ENCODE results near the gene CST11.

CST11 gene

GRCh38 chr20:23410916-23411695 lies 41.6 kb downstream of the CST11 start:
- Histone ChIP-seq H3K36me3 (ENCODE audit: control insufficient read depth, insufficient read depth, low read length) (no peaks in the 10 kb centered on the region), H3K4me3 (replicated peaks; ENCODE audit: low read depth, low read length) (no peak overlapping the region), H3K27me3 (replicated peaks; ENCODE audit: control insufficient read depth, insufficient read depth, low read length) (no peaks in the 10 kb centered on the region)
- DNase-seq (ENCODE audit: extremely low read depth, insufficient read length): no peak
- TF ChIP-seq, protein P1, sequence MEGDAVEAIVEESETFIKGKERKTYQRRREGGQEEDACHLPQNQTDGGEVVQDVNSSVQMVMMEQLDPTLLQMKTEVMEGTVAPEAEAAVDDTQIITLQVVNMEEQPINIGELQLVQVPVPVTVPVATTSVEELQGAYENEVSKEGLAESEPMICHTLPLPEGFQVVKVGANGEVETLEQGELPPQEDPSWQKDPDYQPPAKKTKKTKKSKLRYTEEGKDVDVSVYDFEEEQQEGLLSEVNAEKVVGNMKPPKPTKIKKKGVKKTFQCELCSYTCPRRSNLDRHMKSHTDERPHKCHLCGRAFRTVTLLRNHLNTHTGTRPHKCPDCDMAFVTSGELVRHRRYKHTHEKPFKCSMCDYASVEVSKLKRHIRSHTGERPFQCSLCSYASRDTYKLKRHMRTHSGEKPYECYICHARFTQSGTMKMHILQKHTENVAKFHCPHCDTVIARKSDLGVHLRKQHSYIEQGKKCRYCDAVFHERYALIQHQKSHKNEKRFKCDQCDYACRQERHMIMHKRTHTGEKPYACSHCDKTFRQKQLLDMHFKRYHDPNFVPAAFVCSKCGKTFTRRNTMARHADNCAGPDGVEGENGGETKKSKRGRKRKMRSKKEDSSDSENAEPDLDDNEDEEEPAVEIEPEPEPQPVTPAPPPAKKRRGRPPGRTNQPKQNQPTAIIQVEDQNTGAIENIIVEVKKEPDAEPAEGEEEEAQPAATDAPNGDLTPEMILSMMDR (IDR thresholded peaks at IDR 0.05; ENCODE audit: insufficient read depth, low read length, poor library complexity, severe bottlenecking): no peak

DNA sequence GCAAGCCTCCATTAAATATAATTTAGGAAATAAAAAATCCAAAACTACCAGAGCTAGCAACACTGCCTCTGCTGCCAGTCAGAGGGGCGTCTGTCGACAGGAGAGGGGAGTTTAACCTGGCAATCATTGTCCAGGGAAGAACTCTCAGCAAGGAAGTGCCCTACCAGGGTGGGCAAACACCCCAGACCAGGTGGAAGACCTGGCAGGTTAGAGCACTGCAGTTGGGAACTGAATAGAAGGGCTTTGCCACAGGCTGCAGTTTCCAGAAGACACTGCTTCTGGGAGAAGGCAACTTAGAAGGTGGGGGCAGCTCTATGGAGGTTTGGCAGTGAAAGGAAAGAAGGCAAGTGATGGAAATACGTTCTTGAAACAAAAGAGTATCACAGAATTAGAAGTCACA lies 42.9 kb downstream of the CST11 start:
- Histone ChIP-seq H3K4me3 (replicated peaks; ENCODE audit: low read depth, low read length) (no peak overlapping the region), H3K27me3 (replicated peaks; ENCODE audit: control insufficient read depth, insufficient read depth, low read length) (no peaks in the 10 kb centered on the region), H3K36me3 (ENCODE audit: control insufficient read depth, insufficient read depth, low read length) (no peaks in the 10 kb centered on the region; the same call in 1 of the 2 replicates)
- TF ChIP-seq, protein P1 (IDR thresholded peaks at IDR 0.05; ENCODE audit: insufficient read depth, low read length, poor library complexity, severe bottlenecking): no peak
- DNase-seq (ENCODE audit: extremely low read depth, insufficient read length): no peak

DNA sequence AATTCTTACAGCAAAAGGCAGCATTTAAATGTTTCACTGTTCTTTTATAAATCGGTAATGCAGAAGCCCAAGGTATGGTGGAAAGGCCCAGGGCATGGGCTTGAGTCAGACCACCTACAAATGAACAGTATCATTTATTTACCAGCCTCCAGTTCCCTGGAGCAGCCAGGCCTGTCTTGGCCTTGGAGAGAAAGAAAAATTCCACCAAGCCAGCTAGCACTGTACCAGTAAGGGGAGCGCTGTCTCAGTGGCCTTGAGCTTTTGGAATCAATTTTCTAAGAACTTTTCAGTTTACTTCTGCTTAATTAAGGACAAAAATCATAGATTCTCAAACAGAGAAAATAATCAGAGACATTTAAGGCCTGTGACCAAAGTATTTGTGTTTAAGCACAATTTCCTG lies 43.7 kb downstream of the CST11 start:
- no peak for DNase-seq (ENCODE audit: extremely low read depth, insufficient read length)
- H3K36me3 ChIP-seq (ENCODE audit: control insufficient read depth, insufficient read depth, low read length): no peaks in the 10 kb centered on the region; the same call in 1 of the 2 replicates
- no peaks in the 10 kb centered on the region for H3K27me3 ChIP-seq (replicated peaks; ENCODE audit: control insufficient read depth, insufficient read depth, low read length)
- TF ChIP-seq, protein P1 (IDR thresholded peaks at IDR 0.05; ENCODE audit: insufficient read depth, low read length, poor library complexity, severe bottlenecking): no peak
- H3K4me3 ChIP-seq (replicated peaks; ENCODE audit: low read depth, low read length): no peak overlapping the region

DNA sequence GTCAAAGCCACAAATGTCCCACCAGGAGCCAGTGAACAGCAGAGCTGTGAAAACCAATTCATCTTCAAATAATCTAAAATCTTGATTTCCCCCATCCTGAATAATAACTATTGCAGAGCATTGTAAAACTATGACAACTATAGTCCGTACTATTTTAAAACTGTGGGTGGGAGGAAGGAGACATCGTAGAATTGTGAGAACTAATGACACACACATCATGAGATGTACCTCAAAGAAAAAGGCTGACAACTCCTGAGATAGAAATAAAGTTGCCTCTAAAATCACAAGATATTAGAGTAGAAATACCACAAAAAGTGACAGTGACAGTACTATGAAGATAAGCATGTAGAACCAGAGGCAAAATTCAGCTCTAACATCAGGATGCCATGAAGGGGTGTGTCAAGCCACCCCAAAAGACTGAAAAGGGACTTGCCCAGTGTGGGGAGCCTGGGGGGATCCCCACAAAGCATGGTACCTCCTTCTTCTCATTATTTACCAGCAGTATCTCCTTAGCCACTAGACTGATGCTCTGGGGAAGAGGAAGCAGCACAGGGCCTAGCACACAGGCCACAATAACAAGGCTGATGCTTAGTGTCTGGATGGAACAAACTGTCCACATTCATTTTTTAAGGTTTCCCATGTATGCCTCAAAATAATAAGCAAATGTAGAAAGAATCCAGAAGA lies 44.8 kb downstream of the CST11 start:
- Histone ChIP-seq H3K27me3 (replicated peaks; ENCODE audit: control insufficient read depth, insufficient read depth, low read length) (no peaks in the 10 kb centered on the region), H3K4me3 (replicated peaks; ENCODE audit: low read depth, low read length) (no peak overlapping the region), H3K36me3 (ENCODE audit: control insufficient read depth, insufficient read depth, low read length) (no peaks in the 10 kb centered on the region; the same call in 1 of the 2 replicates)
- TF ChIP-seq, protein P1 (IDR thresholded peaks at IDR 0.05; ENCODE audit: insufficient read depth, low read length, poor library complexity, severe bottlenecking): no peak
- DNase-seq (ENCODE audit: extremely low read depth, insufficient read length): peak; percentile 28

DNA sequence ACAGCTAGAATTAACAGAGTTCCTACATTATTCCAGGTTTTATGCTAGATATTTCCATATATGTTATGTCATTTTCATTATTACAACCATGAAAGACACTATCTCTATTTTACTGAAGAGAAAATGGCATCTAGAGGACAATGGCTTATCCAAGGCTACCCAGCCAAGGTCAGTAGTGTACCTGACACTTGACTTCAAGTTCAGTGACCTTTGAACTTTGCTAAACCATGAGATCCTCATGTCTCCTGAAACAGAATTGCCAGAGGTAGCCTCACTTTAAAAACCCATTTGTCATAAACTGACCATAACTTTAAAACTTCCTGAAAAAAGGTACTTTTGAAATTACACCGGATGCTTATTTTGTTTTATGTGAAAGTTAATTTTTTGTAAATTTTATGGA lies 45.8 kb downstream of the CST11 start:
- Histone ChIP-seq H3K27me3 (replicated peaks; ENCODE audit: control insufficient read depth, insufficient read depth, low read length) (no peaks in the 10 kb centered on the region), H3K4me3 (replicated peaks; ENCODE audit: low read depth, low read length) (no peak overlapping the region), H3K36me3 (ENCODE audit: control insufficient read depth, insufficient read depth, low read length) (no peaks in the 10 kb centered on the region; the same call in none of the 2 replicates)
- TF ChIP-seq, protein P1 (IDR thresholded peaks at IDR 0.05; ENCODE audit: insufficient read depth, low read length, poor library complexity, severe bottlenecking): no peak
- DNase-seq (ENCODE audit: extremely low read depth, insufficient read length): no peak
